ENCODE results near the gene RBFOX2.

DNA sequence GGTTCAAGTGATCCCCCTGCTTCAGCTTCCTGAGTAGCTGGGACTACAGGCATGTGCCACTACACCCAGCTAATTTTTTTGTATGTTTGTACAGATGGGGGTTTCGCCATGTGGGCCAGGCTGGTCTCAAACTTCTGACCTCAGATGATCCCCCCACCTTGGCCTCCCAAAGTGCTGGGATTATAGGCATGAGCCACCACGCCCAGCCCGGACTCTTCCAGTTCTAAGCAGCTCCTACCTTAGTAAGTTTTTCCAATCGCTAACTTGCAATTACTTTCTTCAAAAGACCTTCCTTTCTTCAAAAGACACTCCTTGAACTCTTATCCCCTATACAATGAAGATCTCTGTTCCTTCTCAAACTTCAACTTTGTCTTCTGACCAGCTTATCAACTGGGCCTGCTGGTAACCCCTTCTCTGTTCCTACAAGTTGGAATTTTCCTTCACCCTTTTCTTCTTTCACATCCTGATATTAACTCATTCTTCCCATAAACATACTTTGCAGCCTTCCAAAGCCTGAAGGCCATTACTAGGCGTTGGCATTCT is 25.8 kb downstream of the RBFOX2 start:
- TF ChIP-seq REST (IDR thresholded peaks at IDR 0.05; ENCODE audit: insufficient read depth in 1 of 2, low read depth in 2 of 2, low read length in 2 of 2) = no peak
- no peak for TF ChIP-seq POLR2AphosphoS5 (IDR thresholded peaks at IDR 0.05; ENCODE audit: low read depth, low read length)
- no peak for TF ChIP-seq TAF1 (IDR thresholded peaks at IDR 0.05; ENCODE audit: borderline replicate concordance, insufficient read depth, low read length)
- no peak for TF ChIP-seq SIN3A (IDR thresholded peaks at IDR 0.05; ENCODE audit: borderline replicate concordance, insufficient read depth, low read length)
